Central memory CD4-positive, alpha-beta T cell (primary cell): ENCODE measurements around the gene TDRD6.
"Not testable (repeated sequence)": the region's sequence is repeated elsewhere in the genome, so short reads cannot be mapped to it uniquely, and the experiment has no call there.

ENCODE experiments used
- DNase-seq: peaks from one replicate; pipeline ENCODE4 v3.0.0; 2022
- total RNA-seq, 3 experiments: gene quantifications; one replicate each; lab custom pipeline; 2026; lab: John Stamatoyannopoulos, UW

Gene TDRD6, protein sequence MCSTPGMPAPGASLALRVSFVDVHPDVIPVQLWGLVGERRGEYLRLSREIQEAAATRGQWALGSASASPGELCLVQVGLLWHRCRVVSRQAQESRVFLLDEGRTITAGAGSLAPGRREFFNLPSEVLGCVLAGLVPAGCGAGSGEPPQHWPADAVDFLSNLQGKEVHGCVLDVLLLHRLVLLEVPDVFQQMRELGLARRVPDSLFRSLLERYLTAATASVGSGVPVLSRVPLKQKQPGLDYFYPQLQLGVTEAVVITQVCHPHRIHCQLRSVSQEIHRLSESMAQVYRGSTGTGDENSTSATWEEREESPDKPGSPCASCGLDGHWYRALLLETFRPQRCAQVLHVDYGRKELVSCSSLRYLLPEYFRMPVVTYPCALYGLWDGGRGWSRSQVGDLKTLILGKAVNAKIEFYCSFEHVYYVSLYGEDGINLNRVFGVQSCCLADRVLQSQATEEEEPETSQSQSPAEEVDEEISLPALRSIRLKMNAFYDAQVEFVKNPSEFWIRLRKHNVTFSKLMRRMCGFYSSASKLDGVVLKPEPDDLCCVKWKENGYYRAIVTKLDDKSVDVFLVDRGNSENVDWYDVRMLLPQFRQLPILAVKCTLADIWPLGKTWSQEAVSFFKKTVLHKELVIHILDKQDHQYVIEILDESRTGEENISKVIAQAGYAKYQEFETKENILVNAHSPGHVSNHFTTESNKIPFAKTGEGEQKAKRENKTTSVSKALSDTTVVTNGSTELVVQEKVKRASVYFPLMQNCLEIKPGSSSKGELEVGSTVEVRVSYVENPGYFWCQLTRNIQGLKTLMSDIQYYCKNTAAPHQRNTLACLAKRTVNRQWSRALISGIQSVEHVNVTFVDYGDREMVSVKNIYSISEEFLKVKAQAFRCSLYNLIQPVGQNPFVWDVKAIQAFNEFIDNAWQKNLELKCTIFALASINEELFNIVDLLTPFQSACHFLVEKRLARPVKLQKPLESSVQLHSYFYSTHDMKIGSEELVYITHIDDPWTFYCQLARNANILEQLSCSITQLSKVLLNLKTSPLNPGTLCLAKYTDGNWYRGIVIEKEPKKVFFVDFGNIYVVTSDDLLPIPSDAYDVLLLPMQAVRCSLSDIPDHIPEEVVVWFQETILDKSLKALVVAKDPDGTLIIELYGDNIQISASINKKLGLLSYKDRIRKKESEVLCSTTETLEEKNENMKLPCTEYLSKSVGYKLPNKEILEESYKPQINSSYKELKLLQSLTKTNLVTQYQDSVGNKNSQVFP (N-terminal part only)
- 0 to 0.05 (median 0.04) reads per million in 3 experiments for total RNA-seq

DNA sequence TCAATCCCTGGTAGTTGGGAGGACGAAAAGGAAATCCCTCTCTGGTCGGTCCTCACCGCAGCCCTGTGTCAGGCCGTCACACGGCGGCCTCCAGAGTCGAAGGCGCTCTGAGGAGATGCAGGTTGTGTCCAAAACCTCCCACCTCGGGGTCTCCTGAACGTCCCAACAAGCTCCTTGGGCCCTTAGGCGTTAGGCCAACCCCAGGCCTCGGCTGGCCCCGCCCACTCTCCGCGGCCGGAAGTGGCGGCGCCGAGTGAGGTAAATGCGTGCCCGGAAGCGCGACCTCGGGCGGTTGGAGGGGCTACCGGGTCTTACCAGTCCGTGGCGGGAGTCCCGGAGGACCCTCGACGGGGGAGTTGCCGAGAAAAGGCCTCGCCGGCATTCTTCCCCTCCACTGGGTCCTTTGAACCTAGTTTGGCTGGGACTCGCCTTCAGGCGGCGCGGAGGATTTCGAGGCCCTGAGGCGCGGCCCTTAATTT, at the start of gene TDRD6:
TDRD6 (plus strand) TSS at position 267 of the 479 bp plus-strand sequence. CDS start 244 bp downstream, outside the sequence.
- no peak for DNase-seq

DNA sequence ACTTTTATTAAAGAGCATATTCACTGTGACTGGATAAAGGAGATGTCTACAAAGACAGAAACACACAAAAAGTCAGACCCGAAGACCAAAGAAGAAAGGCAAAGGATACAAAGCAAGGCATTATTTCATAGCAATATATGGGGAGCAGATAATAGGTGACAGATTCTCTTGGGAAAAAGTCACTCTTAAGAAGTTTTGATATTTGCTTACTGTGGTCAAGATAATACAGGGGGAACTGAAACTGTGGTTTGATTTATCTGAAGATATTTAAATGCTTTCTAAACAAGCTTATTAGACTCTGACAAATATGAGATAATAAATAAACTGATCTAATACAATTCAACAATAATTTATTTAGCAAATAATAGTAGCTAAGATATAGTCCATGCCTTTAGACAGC, 49.8 kb upstream of the TDRD6 start:
- DNase-seq = no peak

DNA sequence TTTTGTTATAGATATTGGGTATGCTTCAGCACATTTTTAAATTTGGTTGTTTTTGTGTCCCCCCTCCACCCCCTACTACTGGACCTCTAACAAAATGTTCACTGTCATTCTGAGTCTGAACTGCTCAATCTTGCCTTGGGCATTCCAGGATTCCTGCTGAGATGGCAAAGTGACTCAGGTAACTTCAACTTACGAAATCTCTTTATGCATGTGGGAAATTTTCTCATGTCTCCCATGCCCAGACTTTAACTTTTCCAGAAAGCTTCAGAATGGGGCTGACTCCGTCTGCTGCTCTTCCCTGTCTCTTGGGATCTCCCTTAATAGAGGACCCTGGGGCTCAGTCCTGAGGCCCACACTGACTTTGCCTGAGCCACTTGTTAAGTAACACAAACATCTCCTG, 49.0 kb upstream of the TDRD6 start:
- DNase-seq = no peak

DNA sequence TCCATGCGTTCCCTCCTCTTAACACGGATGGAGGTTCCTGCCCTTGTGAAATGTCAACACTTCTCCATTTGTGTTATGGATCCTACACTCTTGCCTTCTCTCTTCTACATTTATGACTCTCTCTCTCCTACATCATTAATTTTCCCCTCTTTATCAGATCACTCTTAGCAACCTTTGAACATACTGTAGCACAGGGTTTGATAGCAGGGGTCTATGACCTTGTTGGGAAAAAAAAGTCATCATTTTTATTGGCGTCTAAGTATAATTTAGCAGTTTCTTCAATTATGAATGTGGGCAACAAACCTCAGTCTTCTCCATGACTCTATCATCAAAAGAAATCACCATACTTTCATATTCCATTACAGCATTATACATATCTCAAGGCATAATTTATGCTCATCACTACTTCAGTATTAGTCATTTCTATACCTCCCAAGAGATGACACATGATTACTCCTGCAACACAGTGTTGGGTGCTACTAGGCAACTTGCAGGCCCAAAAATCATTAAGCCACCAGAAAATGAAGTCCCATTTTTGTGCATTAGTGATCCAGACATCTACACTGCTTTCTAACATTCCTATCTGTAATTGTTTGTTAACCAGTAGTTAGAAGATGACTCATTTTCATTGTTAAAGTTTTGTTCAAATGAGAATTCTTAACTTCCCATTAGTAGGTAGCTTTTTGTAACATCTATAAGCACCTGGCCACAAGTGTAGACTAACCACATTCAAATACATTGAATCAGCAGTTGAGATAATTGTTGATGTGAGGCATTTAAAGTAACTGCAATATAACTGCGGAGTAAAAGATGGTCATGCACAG, 44.5 kb upstream of the TDRD6 start:
- DNase-seq = no peak

DNA sequence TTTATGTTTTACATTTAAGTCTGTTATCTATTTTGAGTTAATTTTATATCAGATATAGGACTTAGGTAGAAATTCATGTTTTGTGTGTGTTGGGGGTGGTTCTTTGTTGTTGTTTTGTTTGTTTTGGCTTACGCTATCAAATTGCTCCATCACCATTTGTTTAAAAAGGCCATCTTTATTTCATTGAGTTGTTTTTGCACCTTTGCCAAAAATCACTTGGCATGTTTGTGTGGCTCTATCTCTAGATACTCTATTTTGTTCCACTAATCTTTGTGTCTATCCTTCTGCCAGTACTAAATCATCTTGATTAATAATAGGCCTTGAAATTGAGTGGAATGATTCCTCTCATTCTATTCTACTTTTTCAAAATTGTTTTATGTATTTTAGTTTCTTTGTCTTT, 42.4 kb upstream of the TDRD6 start:
- no peak for DNase-seq

DNA sequence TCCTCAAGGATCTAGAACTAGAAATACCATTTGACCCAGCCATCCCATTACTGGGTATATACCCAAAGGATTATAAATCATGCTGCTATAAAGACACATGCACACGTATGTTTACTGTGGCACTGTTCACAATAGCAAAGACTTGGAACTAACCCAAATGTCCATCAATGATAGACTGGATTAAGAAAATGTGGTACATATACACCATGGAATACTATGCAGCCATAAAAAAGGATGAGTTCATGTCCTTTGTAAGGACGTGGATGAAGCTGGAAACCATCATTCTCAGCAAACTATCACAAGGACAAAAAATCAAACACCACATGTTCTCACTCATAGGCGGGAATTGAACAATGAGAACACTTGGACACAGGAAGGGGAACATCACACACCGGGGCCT, 39.6 kb upstream of the TDRD6 start:
- not testable (repeated sequence) for DNase-seq

DNA sequence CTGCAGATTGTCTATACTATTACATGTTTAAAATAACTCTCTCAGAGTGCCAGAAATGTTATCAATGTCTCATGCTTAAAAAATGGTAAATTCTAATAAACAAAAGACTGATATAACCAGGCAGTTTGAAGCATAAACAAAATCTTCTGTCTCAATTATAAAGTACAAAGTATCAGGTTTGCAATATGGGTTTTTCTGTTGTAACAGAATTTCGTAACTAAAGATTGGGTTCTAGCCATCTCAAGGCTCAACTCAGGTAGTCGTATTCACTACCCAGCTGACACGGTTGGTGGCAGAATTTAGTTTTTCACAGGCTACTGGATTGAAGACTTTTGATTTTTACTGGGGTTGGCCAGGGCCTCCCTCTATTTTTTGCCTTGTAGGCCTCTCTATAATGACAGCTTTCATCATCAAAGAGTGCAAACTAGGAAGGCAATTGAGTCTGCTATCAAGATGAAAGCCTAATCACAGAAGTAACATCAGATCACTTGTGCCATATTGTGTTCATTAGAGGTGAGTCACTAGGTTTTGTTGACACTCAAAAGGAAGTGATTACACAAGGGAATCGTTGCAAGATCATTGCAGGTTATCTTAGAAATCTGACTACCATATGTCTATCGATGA, 38.7 kb upstream of the TDRD6 start:
- DNase-seq = no peak

DNA sequence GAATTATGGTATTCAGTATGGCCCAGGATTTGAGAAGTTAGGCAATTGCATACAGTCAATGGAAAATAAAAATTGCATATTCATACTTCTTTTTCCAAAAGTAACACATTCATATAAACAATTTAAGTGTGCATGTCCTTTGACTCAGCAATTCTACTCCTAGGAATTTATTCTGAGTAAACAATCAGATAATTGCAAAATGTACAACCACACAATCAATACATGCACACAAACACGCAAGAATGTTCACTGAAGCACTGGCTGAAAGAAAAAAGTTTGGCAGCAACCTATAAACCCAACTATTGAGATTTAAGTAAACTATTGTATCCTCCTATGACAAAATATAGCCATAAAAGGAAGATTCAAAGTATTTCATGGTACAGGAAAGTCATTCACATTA, 36.7 kb upstream of the TDRD6 start:
- no peak for DNase-seq

DNA sequence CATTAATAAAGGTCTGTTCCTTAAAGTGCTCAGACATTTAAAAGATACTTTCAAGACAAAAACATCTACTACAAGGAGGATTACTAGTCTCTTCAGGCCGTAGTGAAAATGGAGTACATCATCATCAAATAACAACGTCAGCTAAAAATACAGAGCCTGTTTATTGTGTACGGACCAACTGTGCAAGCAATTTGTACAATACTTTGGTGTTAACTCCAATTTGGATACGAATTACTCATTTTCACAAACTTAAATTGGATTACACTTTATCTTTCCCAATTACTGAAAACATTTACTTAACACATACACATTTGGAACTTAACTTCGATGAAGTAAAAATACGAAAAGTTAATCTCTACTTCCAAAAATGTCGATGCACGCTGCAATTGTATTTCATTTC, 35.9 kb upstream of the TDRD6 start:
- no peak for DNase-seq

DNA sequence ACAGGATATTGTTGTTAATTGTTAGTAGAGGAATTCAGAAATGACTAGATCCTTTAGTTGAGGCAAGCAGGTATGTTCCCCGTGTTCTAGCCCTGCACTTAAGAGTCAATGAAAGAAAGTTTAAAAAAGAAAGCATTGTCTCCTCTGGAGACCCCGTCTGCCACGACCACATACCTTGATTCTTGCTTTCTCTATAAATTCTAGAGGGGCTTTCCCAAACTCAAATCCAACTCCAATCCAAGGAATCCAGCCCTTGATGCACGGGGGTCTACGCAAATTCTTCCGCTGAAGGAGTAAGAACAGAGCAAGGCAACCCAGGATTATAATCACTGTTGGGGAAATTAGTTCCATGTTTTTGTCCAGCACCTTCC, 35.5 kb upstream of the TDRD6 start:
- peak; percentile 0 for DNase-seq

DNA sequence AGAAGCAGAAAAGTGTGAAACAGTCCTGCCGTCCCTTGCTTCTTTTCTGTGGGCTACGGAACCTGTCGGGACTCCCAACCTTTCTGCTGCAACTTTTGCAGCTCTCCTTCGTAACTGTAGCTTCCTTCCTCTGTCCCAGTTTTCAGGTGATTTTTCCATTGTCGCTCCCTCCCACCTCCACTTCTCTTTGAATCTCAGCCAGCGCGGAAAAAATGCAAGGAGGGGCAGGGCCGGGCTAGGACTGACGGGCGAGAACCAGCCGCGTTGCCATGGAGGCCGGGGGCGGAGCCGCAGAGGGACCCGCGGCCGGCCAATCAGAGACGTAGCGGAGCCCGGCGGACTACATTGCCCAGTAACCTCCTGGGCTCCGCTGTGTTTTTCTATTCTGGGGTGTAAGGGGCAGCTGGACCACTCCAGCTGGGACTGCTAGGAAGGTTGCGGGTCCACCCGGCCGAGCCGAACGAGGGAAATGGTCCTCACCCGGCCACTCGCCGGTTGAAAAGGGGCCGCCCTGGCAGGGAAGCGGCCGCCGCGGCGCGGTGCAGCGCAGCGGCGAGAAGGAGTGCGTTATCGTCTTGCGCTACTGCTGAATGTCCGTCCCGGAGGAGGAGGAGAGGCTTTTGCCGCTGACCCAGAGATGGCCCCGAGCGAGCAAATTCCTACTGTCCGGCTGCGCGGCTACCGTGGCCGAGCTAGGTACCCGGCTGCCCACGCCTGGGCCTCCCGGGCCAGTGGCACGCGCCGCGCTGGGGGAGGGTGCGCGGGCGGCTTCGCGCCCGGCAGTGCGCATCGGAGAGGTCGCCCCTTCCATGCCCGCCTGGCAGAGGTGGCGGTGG, 34.9 kb upstream of the TDRD6 start, which contains the start of the genes CYP39A1 and SLC25A27:
CYP39A1 (minus strand) TSS at position 216 of the 836 bp plus-strand sequence. CDS start 236 bp downstream, outside the sequence.
SLC25A27 (plus strand) TSS at position 373 of the 836 bp plus-strand sequence; CDS start at position 591, 218 bp downstream.
- peak; percentile 70 for DNase-seq

DNA sequence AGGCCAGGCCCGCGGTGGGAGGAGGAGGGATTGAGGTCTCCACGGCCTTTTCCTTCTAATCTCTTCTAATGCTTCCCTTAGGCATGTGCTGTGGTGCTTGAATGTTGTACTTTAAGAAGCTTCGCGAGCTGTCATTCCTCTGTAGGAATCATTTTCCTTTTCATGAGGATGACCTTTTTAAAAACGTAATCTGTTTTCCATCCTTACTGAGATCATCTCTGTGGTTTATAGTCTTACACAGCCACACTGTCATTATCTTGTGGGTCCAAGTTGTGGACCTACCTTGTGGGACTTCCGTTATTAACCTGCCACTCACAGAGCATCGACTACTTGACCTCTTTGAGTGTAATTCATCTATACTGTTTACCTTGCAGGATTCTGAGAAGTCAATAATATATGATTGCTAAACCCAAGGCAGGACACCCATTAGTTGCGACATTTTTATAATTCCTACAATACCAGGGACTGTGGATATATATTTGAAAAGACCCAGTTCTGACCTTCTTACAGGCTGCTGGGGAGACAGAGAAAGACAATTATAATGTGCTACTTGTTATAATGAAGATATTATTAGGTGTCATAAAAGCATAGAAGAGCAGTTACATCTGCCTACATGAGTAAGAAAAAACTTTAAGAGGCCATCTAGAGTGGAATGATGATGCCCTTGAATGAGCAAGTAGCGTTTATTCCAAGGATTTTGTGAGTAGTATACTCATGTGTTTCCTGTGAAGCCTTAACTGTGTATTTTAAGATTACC, 34.1 kb upstream of the TDRD6 start:
- no peak for DNase-seq

DNA sequence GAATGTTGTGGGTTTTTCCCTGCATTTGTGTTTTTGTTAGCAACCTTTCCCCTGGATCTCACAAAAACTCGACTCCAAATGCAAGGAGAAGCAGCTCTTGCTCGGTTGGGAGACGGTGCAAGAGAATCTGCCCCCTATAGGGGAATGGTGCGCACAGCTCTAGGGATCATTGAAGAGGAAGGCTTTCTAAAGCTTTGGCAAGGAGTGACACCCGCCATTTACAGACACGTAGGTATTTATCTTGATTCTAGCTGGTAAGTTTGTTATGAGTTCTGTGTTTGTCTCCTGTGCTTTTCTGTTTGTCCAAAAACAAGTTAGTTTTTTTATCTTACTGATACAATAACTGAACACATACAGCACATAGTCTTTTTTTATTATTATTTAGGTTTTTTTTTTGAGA, 31.9 kb upstream of the TDRD6 start:
- DNase-seq = no peak

DNA sequence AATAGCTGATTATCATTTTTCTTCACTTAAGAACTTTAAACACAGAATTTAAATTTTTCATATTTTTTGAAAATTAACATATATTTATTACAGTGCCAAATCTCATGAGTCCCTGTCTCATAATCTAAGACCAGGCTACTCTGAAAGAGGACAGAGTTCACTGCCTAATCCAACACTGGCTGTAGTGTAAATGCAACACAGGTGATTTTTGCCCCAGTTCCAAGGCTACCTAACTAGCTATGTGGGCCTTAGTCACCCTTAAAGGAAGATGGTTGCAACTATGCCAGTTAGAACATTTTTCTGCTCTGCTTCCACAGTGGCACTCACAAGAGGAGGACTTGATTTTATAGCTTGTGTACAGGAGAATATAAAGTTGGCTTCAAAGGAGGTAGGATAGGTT, 30.0 kb upstream of the TDRD6 start:
- DNase-seq = no peak

DNA sequence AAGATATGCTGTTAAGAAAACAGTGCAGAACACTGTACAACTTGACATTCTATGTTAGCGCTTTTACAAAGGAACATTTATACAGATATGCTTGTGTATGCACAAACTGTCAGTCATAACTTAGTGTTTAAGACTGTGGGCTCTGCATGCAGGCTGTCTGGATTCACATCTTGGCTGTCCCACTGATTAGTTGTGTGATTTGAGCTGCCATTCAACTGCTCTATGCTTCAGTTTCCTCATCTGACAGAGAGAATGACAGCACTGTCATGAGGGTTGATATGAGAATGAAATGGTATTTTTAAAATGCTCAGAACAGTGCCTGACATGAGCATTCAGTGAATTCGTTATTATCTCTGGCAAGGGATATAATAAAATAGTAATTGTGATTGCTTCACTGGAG, 26.2 kb upstream of the TDRD6 start:
- no peak for DNase-seq

DNA sequence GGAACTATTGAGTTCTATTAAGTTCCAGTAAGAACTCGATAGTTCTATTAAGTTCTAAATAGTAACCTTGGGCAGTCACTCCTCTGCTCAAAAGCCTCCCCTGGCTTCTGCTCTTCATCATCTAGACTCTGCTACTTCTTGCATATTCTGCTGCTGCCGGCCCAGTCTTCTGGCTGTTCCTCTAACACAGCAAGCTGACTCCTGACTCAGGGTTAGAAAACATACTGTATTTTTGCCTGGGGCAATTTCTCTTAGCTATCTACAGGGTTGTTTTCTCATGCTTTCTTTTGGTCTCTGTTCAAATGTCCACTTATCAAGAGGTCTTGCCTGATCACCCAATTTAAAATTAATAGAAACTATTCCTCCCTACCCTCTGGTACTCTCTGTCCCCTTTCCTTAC, 20.3 kb upstream of the TDRD6 start:
- no peak for DNase-seq

DNA sequence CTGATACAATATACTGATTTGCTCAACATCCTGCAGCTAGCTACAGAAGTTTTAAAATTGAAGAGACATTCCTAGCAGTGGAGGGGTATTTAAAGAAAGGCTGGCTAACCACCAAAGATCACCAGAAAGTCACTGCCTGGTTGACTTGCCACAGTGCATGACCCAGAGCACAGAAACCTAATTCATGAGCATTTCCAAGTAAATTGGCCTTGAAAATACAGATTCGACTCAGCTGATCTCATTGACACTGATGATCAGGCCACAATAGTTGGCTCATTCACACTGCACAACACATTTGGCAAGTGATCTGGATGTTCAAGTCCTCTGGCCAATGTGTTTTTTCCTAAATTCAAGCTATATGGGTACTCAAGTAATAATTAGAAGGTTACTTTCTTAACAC, 13.3 kb upstream of the TDRD6 start:
- DNase-seq = no peak

DNA sequence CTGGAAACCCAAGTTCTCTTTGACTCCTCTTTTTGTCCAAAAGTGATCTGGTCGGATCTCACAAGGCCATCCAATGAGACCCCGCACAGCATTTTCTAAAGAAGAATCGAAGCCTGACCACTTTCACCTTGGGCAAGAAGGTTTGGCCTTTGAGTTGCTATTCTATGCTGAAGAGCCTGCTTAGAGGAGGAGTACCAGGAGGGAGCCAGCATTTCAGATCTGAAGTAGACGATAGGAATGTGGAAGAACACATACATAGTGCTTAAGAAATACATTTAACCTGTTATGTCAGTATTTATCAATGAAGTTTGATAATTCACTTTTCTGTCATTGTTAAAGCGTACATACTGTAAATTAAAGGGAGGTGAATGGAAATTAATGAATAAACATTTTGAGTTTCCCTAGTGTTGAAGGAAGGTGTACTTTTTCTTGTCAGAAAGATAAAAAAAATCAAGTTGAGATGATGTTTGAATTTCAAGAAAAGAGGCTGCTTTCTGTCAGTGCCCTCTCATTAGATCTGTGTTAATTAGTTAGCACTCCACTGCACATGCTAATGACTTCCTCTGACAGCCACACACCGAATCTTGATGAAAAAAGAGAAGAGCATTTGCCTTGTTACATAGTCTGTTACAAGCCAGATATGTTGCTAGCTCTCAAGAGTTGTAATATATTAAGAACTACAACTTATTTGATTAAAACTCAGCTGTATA, 10.9 kb upstream of the TDRD6 start:
- DNase-seq = no peak

DNA sequence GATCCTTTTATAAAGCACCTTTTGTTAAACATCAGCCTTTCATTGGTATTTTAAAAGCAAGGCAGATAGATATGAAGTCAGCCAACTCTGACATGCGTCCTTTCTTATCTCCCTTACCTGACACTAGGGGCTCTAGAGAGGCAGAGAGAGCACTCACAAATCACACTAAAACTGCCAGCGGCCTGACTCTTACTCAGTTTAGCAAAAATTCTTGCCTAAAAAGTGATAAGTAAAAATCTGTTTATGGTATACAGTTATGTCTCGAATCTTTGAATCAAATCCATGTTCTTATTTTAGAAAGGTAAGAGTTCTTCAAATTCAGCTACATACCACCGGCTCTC, 10.4 kb upstream of the TDRD6 start:
- no peak for DNase-seq
